ENCODE measurements around the gene ATL2. TPM values are rescaled to one million over a fixed set of nuclear protein-coding genes. Genes with fewer than 3 reads are reported as not detected.

Gene ATL2
- total and polyA plus RNA-seq, 2 of the 8 experiments (the other 6 are each of a cell fraction or from before 2014, with no cell fraction given): 38.8 to 84.6 TPM

DNA sequence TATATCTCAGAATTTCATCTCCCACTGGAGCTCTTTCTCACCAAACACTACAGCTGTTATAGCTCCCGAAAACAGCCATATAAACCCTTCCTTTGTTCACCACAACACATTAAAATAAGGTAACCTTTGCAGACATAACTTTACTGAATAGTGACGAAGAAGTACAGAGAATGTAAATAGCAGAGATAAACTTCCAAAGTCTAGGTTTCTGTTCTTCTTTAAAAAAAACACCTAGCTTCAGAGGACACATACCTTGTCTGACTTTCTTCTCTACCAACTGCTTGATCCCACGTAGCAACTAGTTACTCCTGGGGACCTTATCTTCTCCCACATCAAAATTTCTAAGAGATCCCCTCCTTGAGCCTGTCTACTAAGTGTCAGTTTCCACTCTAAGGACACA is 32.3 kb downstream of the ATL2 start:
- ChIA-PET POLR2A (ENCODE audit: partially characterized antibody) (no interaction called here), CTCF (ENCODE audit: partially characterized antibody) (no interaction called here)
- H2AK5ac ChIP-seq (ENCODE audit: low read depth, low read length): no peak overlapping the region
- no peak overlapping the region for H2BK5ac ChIP-seq (ENCODE audit: low read depth, low read length)
- no peak overlapping the region for H3K14ac ChIP-seq (ENCODE audit: insufficient read length)
- H2BK12ac ChIP-seq (ENCODE audit: low read depth, low read length): no peak overlapping the region
- no peak overlapping the region for H3K4me2 ChIP-seq (ENCODE audit: insufficient read depth in 1 of 2, low read depth in 2 of 2, low read length in 2 of 2)
- H4K5ac ChIP-seq (ENCODE audit: insufficient read length, low read depth, low read length): no peak overlapping the region
- H3K79me2 ChIP-seq (ENCODE audit: control insufficient read depth in 1 of 2, insufficient read depth in 2 of 2, low read length in 2 of 2): peaks cover 22 to 59% of the 10 kb centered on the region in 2 experiments
- H2BK15ac ChIP-seq (ENCODE audit: low read length): no peak overlapping the region
- no peak overlapping the region for H3K27ac ChIP-seq (ENCODE audit: low read depth, low read length)
- no peak overlapping the region for H4K91ac ChIP-seq (replicated peaks; ENCODE audit: insufficient read length, low read length)
- no peaks in the 10 kb centered on the region for H3K23me2 ChIP-seq (ENCODE audit: low read depth, low read length)
- H3K79me1 ChIP-seq (ENCODE audit: low read depth, low read length): peaks cover 4% of the 10 kb centered on the region
- H3K27me3 ChIP-seq (replicated peaks in 1 of 4; ENCODE audit: control insufficient read depth in 3 of 4, extremely low read depth in 1 of 4, insufficient read depth in 3 of 4, low read length in 3 of 4): no peaks in the 10 kb centered on the region
- H3K18ac ChIP-seq (ENCODE audit: extremely low read depth, low read length): no peak overlapping the region
- no peak overlapping the region for H3K56ac ChIP-seq (replicated peaks; ENCODE audit: insufficient read length, low read depth, low read length)
- no peak overlapping the region for H3K23ac ChIP-seq (ENCODE audit: insufficient read length)
- H2BK120ac ChIP-seq (replicated peaks; ENCODE audit: low read depth, low read length): no peak overlapping the region
- H3K4me1 ChIP-seq (replicated peaks in 1 of 4; ENCODE audit: control insufficient read depth in 3 of 4, insufficient read depth in 4 of 4, low read length in 3 of 4): peaks cover 0 to 4% (median 0%) of the 10 kb centered on the region in 4 experiments; a peak in 2 of 7 replicates
- H3K9me3 ChIP-seq (ENCODE audit: insufficient read depth in 2 of 2, low read depth in 1 of 2, low read length in 1 of 2): no peaks in the 10 kb centered on the region
- WGBS, 2 experiments (ENCODE audit: extremely low coverage in 1 of 2, insufficient coverage in 1 of 2, insufficient read length in 1 of 2, insufficient replicate concordance in 2 of 2, low coverage in 1 of 2, low lambda C conversion rate in 2 of 2, missing lambda C conversion rate in 1 of 2): 88% methylated on average over 3 of the region's 3 CpGs; no CpG with 5 or more reads in 1 of the 2 experiments
- no peak overlapping the region for H3K4ac ChIP-seq (replicated peaks; ENCODE audit: insufficient read length, low read depth, low read length)
- FAIRE-seq (no peak), DNase-seq (ENCODE audit: low read depth in 1 of 2, low spot score in 2 of 2) (no peak)
- H4K8ac ChIP-seq (ENCODE audit: extremely low read depth, insufficient read depth, low read length): no peak overlapping the region
- no peak overlapping the region for H2BK20ac ChIP-seq (ENCODE audit: low read length)
- H3K9ac ChIP-seq (replicated peaks in 1 of 4; ENCODE audit: extremely low read depth in 1 of 4, low read depth in 3 of 4, low read length in 3 of 4): no peak overlapping the region
- peaks cover 4 to 36% (median 16%) of the 10 kb centered on the region in 4 experiments; a peak in 7 of 8 replicates for H3K36me3 ChIP-seq (ENCODE audit: control insufficient read depth in 2 of 4, insufficient read depth in 4 of 4, low read length in 3 of 4)
- no peak overlapping the region for H3K4me3 ChIP-seq (ENCODE audit: extremely low read depth in 1 of 4, insufficient read depth in 2 of 4, low read depth in 3 of 4, low read length in 4 of 4)
- TF ChIP-seq, protein P1, sequence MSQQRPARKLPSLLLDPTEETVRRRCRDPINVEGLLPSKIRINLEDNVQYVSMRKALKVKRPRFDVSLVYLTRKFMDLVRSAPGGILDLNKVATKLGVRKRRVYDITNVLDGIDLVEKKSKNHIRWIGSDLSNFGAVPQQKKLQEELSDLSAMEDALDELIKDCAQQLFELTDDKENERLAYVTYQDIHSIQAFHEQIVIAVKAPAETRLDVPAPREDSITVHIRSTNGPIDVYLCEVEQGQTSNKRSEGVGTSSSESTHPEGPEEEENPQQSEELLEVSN (IDR thresholded peaks at IDR 0.05): no peak
- TF ChIP-seq RAD21 (IDR thresholded peaks at IDR 0.05 in 1 of 2, conservative IDR thresholded peaks at IDR 0.05 in 1 of 2; ENCODE audit: low read depth in 2 of 2, low read length in 2 of 2): no peak
- no peak for TF ChIP-seq FOSL1 (IDR thresholded peaks at IDR 0.05; ENCODE audit: insufficient read depth, low read depth, low read length)
- no peak for TF ChIP-seq EZH2 (IDR thresholded peaks at IDR 0.05; ENCODE audit: low read depth, low read length, severe bottlenecking)
- no peak for TF ChIP-seq CHD2 (IDR thresholded peaks at IDR 0.05; ENCODE audit: low read length)
- no peak for TF ChIP-seq TEAD4 (IDR thresholded peaks at IDR 0.05; ENCODE audit: low read depth, low read length)
- no peak for TF ChIP-seq ATF3 (IDR thresholded peaks at IDR 0.05; ENCODE audit: insufficient read depth, low read depth, low read length)
- no peak for TF ChIP-seq KDM5A (IDR thresholded peaks at IDR 0.05; ENCODE audit: low read length)
- no peak overlapping the region for H2AFZ ChIP-seq (ENCODE audit: low read length)
- peaks cover 7 to 15% of the 10 kb centered on the region in 2 experiments for H4K20me1 ChIP-seq (replicated peaks in 1 of 2; ENCODE audit: control insufficient read depth in 1 of 2, insufficient read depth in 2 of 2, low read length in 2 of 2)

Measured in H1 (cell line).